Mesenchymal stem cell (in vitro differentiated cells and primary cell): ENCODE measurements around the gene MMP24OS.

Experiments used
- DNase-seq: peaks from one replicate; pipeline ENCODE4 v3.0.0-alpha.2; 2013
- H2AFZ ChIP-seq: one replicate; pipeline ENCODE4 v1.6.1; 2013; ENCODE audit warnings: low read depth, mild to moderate bottlenecking, control low read depth, inconsistent platforms, low read length, moderate library complexity
- H2AK5ac ChIP-seq: 2 replicates; pipeline ENCODE4 v1.6.1; 2013; ENCODE audit warnings: low read length, moderate library complexity, mild to moderate bottlenecking, inconsistent platforms; ENCODE audit not compliant: severe bottlenecking
- H2BK120ac ChIP-seq: one replicate; pipeline ENCODE4 v1.6.1; 2013; ENCODE audit warnings: low read depth, mild to moderate bottlenecking, inconsistent platforms, low read length, moderate library complexity
- H2BK12ac ChIP-seq, 2 experiments: one replicate each; pipeline ENCODE4 v1.6.1; 2013; ENCODE audit warnings: inconsistent platforms in 2 of 2, low read length in 2 of 2, mild to moderate bottlenecking in 2 of 2, moderate library complexity in 2 of 2, control low read depth in 1 of 2
- H2BK15ac ChIP-seq: one replicate; pipeline ENCODE4 v1.6.1; 2013; ENCODE audit warnings: mild to moderate bottlenecking, low read depth, inconsistent platforms; ENCODE audit not compliant: poor library complexity, severe bottlenecking
- H2BK5ac ChIP-seq: 2 replicates; pipeline ENCODE4 v1.6.1; 2013; ENCODE audit warnings: low read depth, mild to moderate bottlenecking, low read length, control low read depth, inconsistent platforms; ENCODE audit not compliant: poor library complexity, severe bottlenecking
- H3K14ac ChIP-seq, 2 experiments: one replicate each; pipeline ENCODE4 v1.6.1; 2013; ENCODE audit warnings: inconsistent platforms in 2 of 2, low read length in 2 of 2, control low read depth in 1 of 2, mild to moderate bottlenecking in 1 of 2, moderate library complexity in 1 of 2
- H3K18ac ChIP-seq, 2 experiments: one replicate each; pipeline ENCODE4 v1.6.1; 2013; ENCODE audit warnings: inconsistent platforms in 2 of 2, low read length in 2 of 2, control low read depth in 1 of 2, low read depth in 1 of 2, mild to moderate bottlenecking in 1 of 2
- H3K23ac ChIP-seq, 2 experiments: one replicate each; pipeline ENCODE4 v1.6.1; 2013; ENCODE audit warnings: inconsistent platforms in 2 of 2, low read length in 2 of 2, mild to moderate bottlenecking in 2 of 2, moderate library complexity in 2 of 2, control low read depth in 1 of 2
- H3K27ac ChIP-seq: 2 replicates; pipeline ENCODE4 v1.5.1; 2013; ENCODE audit warnings: mild to moderate bottlenecking, moderate library complexity, low read length, control low read depth, inconsistent platforms; ENCODE audit not compliant: poor library complexity, severe bottlenecking
- H3K27me3 ChIP-seq, 2 experiments: 2 replicates each; pipeline versions ENCODE4 v1.6.1 to v1.7.0; 2013; ENCODE audit warnings: low read length in 2 of 2, mild to moderate bottlenecking in 2 of 2, moderate library complexity in 2 of 2, control low read depth in 1 of 2, inconsistent platforms in 1 of 2; ENCODE audit not compliant: control insufficient read depth in 1 of 2, insufficient read depth in 1 of 2
- H3K36me3 ChIP-seq, 2 experiments: 2 replicates each; pipeline versions ENCODE4 v1.6.1 to v1.7.0; 2013; ENCODE audit warnings: low read length in 2 of 2, control low read depth in 1 of 2, inconsistent platforms in 1 of 2, low read depth in 1 of 2, mild to moderate bottlenecking in 1 of 2; ENCODE audit not compliant: insufficient read depth in 2 of 2, control insufficient read depth in 1 of 2
- H3K4ac ChIP-seq, 2 experiments: one replicate each; pipeline ENCODE4 v1.6.1; 2013; ENCODE audit warnings: inconsistent platforms in 2 of 2, low read length in 2 of 2, mild to moderate bottlenecking in 2 of 2, moderate library complexity in 2 of 2, control low read depth in 1 of 2, low read depth in 1 of 2
- H3K4me1 ChIP-seq: 2 replicates; pipeline ENCODE4 v1.6.1; 2013; ENCODE audit warnings: low read depth, low read length, control low read depth; ENCODE audit not compliant: control insufficient read depth, insufficient read depth
- H3K4me2 ChIP-seq: 2 replicates; pipeline ENCODE4 v1.6.1; 2013; ENCODE audit warnings: low read length, mild to moderate bottlenecking, inconsistent platforms; ENCODE audit not compliant: poor library complexity, severe bottlenecking
- H3K4me3 ChIP-seq, 2 experiments: 2 replicates each; pipeline versions ENCODE4 v1.5.1 to v1.7.0; 2013; ENCODE audit warnings: low read length in 2 of 2, mild to moderate bottlenecking in 2 of 2, control low read depth in 1 of 2, low read depth in 1 of 2; ENCODE audit not compliant: insufficient read depth in 1 of 2
- H3K79me1 ChIP-seq: replicated peaks from 2 replicates; pipeline ENCODE4 v1.6.1; 2013; ENCODE audit warnings: mild to moderate bottlenecking, control low read depth, low read length, inconsistent platforms; ENCODE audit not compliant: poor library complexity, severe bottlenecking
- H3K9ac ChIP-seq: 2 replicates; pipeline ENCODE4 v1.7.0; 2013; ENCODE audit warnings: mild to moderate bottlenecking, low read length, moderate library complexity
- H3K9me3 ChIP-seq: 2 replicates; pipeline ENCODE4 v1.7.0; 2013; ENCODE audit warnings: mild to moderate bottlenecking, low read length; ENCODE audit not compliant: control insufficient read depth
- H4K8ac ChIP-seq: one replicate; pipeline ENCODE4 v1.6.1; 2013; ENCODE audit warnings: inconsistent platforms, mild to moderate bottlenecking, low read length, moderate library complexity
- H4K91ac ChIP-seq: one replicate; pipeline ENCODE4 v1.6.1; 2013; ENCODE audit warnings: mild to moderate bottlenecking, low read length, inconsistent platforms
- WGBS: methylation state at CpG from one replicate; pipeline ENCODE4 v1.1.7; 2013; ENCODE audit warnings: mixed read lengths; 5-methylcytosine and 5-hydroxymethylcytosine counted together

MMP24OS gene

GRCh38 chr20:35302421-35303335, 24.8 kb upstream of the MMP24OS start:
- H3K4me1 ChIP-seq, result peaks cover 55% of the 10 kb centered on the region
- peak overlapping the region; percentile 96 for H2AK5ac ChIP-seq
- H2AFZ ChIP-seq, result no peak overlapping the region

GRCh38 chr20:35301426-35301825, 23.5 kb upstream of the MMP24OS start:
- H3K4me2 ChIP-seq, result no peak overlapping the region
- H3K18ac ChIP-seq, result no peak overlapping the region
- no peaks in the 10 kb centered on the region for H3K9me3 ChIP-seq
- H2BK5ac ChIP-seq, result no peak overlapping the region
- peak overlapping the region; percentile 92 for H3K27ac ChIP-seq
- H4K8ac ChIP-seq, result no peak overlapping the region
- H3K14ac ChIP-seq, result no peak overlapping the region
- H3K4me1 ChIP-seq, result peaks cover 50% of the 10 kb centered on the region
- no peak overlapping the region for H3K4me3 ChIP-seq
- H3K27me3 ChIP-seq, result no peaks in the 10 kb centered on the region
- H2BK12ac ChIP-seq, result no peak overlapping the region
- peaks cover 1% of the 10 kb centered on the region for H3K79me1 ChIP-seq
- H2AFZ ChIP-seq, result no peak overlapping the region
- no peaks in the 10 kb centered on the region for H3K36me3 ChIP-seq
- no peak overlapping the region for H2BK15ac ChIP-seq
- H2BK120ac ChIP-seq, result no peak overlapping the region
- DNase-seq, result no peak
- no peak overlapping the region for H4K91ac ChIP-seq
- WGBS, result 94% methylated on average over 2 of the region's 2 CpGs
- H3K4ac ChIP-seq, result no peak overlapping the region
- H3K23ac ChIP-seq, result no peak overlapping the region
- H2AK5ac ChIP-seq, result peak overlapping the region; percentile 92
- H3K9ac ChIP-seq, result peak overlapping the region; percentile 0

More at GRCh38 chr20:35302421-35303335, 24.8 kb upstream of the MMP24OS start:
- H3K14ac ChIP-seq, result no peak overlapping the region
- H2BK15ac ChIP-seq, result no peak overlapping the region
- peaks cover 1% of the 10 kb centered on the region for H3K79me1 ChIP-seq
- no peak overlapping the region for H3K4me2 ChIP-seq
- peak overlapping the region; percentile 69 for H3K9ac ChIP-seq
- H3K23ac ChIP-seq, result no peak overlapping the region
- no peak for DNase-seq
- no peak overlapping the region for H3K4me3 ChIP-seq
- H3K27ac ChIP-seq, result peak overlapping the region; percentile 92
- H3K27me3 ChIP-seq, result no peaks in the 10 kb centered on the region
- peak overlapping the region; percentile 76 for H2BK120ac ChIP-seq
- H3K18ac ChIP-seq, result peak overlapping the region in 1 of 2 experiments; percentile 41
- peak overlapping the region; percentile 28 to 43 for H2BK12ac ChIP-seq
- peak overlapping the region; percentile 93 for H4K8ac ChIP-seq
- H3K9me3 ChIP-seq, result no peaks in the 10 kb centered on the region
- H2BK5ac ChIP-seq, result peak overlapping the region; percentile 79
- WGBS, result 62% methylated on average over 3 of the region's 6 CpGs
- H3K4ac ChIP-seq, result peak overlapping the region in 1 of 2 experiments; percentile 14
- peak overlapping the region; percentile 43 for H4K91ac ChIP-seq
- no peaks in the 10 kb centered on the region for H3K36me3 ChIP-seq

- Histone ChIP-seq H3K9ac (no peak overlapping the region), H3K14ac (no peak overlapping the region), H4K8ac (no peak overlapping the region), H3K79me1 (peaks cover 1% of the 10 kb centered on the region), H3K4me2 (no peak overlapping the region), H3K4me1 (peaks cover 42% of the 10 kb centered on the region), H3K9me3 (no peaks in the 10 kb centered on the region), H3K27ac (no peak overlapping the region), H3K23ac (no peak overlapping the region), H2BK12ac (no peak overlapping the region), H3K18ac (no peak overlapping the region), H2AK5ac (no peak overlapping the region), H3K27me3 (peaks cover 0 to 6% of the 10 kb centered on the region in 2 experiments), H2BK120ac (no peak overlapping the region), H2AFZ (no peak overlapping the region), H3K36me3 (no peaks in the 10 kb centered on the region), H3K4me3 (no peak overlapping the region), H2BK15ac (no peak overlapping the region), H3K4ac (no peak overlapping the region), H4K91ac (no peak overlapping the region), H2BK5ac (no peak overlapping the region)
- WGBS, result 83% methylated on average over 1 of the region's 4 CpGs
- no peak for DNase-seq
These were observed 22.7 kb upstream of the MMP24OS start for GRCh38 chr20:35300469-35301262.

GRCh38 chr20:35299780-35300179, 21.9 kb upstream of the MMP24OS start:
- Histone ChIP-seq H3K36me3 (no peaks in the 10 kb centered on the region), H2BK15ac (no peak overlapping the region), H3K23ac (no peak overlapping the region), H3K4ac (no peak overlapping the region), H2BK5ac (no peak overlapping the region), H2BK120ac (no peak overlapping the region), H2AK5ac (peak overlapping the region; percentile 21), H3K4me3 (no peak overlapping the region), H2AFZ (no peak overlapping the region), H3K14ac (peak overlapping the region in 1 of 2 experiments; percentile 13), H4K91ac (no peak overlapping the region), H3K27ac (no peak overlapping the region), H3K4me1 (peaks cover 34% of the 10 kb centered on the region), H3K27me3 (peaks cover 0 to 12% of the 10 kb centered on the region in 2 experiments), H3K9ac (no peak overlapping the region), H3K18ac (no peak overlapping the region), H2BK12ac (peak overlapping the region; percentile 9 to 21), H4K8ac (no peak overlapping the region), H3K79me1 (peaks cover under 1% of the 10 kb centered on the region), H3K4me2 (no peak overlapping the region), H3K9me3 (no peaks in the 10 kb centered on the region)
- DNase-seq, result no peak
- 93% methylated on average over 4 of the region's 4 CpGs for WGBS
